DOHH2 (cell line): ENCODE measurements around the gene KLF2.

Experiments used
- CTCF ChIP-seq: fragments of 200-600 bp; sonication (generic); IDR thresholded peaks from one replicate; pipeline ENCODE4 v1.5.1; 2014; ENCODE audit warnings: antibody characterized with exemption, mild to moderate bottlenecking, low read depth, low read length; ENCODE audit not compliant: poor library complexity, severe bottlenecking
- EZH2phosphoT487 ChIP-seq: fragments of 200-600 bp; sonication (generic); IDR thresholded peaks from 2 replicates; pipeline ENCODE4 v1.6.1; 2017; ENCODE audit warnings: borderline replicate concordance, mild to moderate bottlenecking, antibody characterized with exemption, low read length, moderate library complexity, mixed read lengths

- TF ChIP-seq CTCF, result no peak
- TF ChIP-seq EZH2phosphoT487, result no peak
Observed at GRCh38 chr19:16298334-16298733, 26.3 kb upstream of the KLF2 start.
